Activated CD8-positive, alpha-beta T cell treated with anti-CD3 and anti-CD28 coated beads for 36 hours (primary cell): ENCODE measurements around the gene FGF14. TPM values are rescaled to one million over a fixed set of nuclear protein-coding genes. Genes with fewer than 3 reads are reported as not detected.

Experiments used
- ATAC-seq: fragments of 200-7000 bp; cut with Tn5 transposase; one replicate; pipeline ENCODE4 v1.10.0; 2021; ENCODE audit warnings: mild to moderate bottlenecking, moderate library complexity
- CTCF ChIA-PET: fragments of 350-600 bp; sonication (Branson Sonifier 250); formaldehyde crosslinking; loops from one replicate; lab custom pipeline; 2021; ENCODE audit warnings: antibody characterized with exemption; lab: Charles Lee
- POLR2A ChIA-PET: fragments of 350-600 bp; sonication (Branson Sonifier 250); formaldehyde crosslinking; loops from one replicate; lab custom pipeline; 2021; ENCODE audit warnings: antibody characterized with exemption; lab: Charles Lee
- DNase-seq: peaks from one replicate; pipeline ENCODE4 v3.0.0-alpha.2; 2020
- H3K27ac Mint-ChIP-seq: one replicate; pipeline ENCODE4 v1.8.0; 2021; ENCODE audit warnings: mild to moderate bottlenecking, mixed read lengths
- H3K27me3 Mint-ChIP-seq: one replicate; pipeline ENCODE4 v1.8.0; 2021; ENCODE audit warnings: mixed read lengths
- H3K36me3 Mint-ChIP-seq: one replicate; pipeline ENCODE4 v1.8.0; 2021; ENCODE audit warnings: low read depth, mixed read lengths
- H3K4me1 Mint-ChIP-seq: one replicate; pipeline ENCODE4 v1.8.0; 2021; ENCODE audit warnings: low read depth, mixed read lengths
- H3K4me3 Mint-ChIP-seq: one replicate; pipeline ENCODE4 v1.8.0; 2021; ENCODE audit warnings: mild to moderate bottlenecking, moderate library complexity, mixed read lengths
- H3K9me3 Mint-ChIP-seq: one replicate; pipeline ENCODE4 v1.8.0; 2021; ENCODE audit warnings: mixed read lengths
- CTCF ChIP-seq: fragments of 200-600 bp; IDR thresholded peaks from one replicate; pipeline ENCODE4 v1.8.0; 2022; ENCODE audit warnings: antibody characterized with exemption, mild to moderate bottlenecking
- intact Hi-C: fragments of 100-400 bp; cut with micrococcal nuclease; formaldehyde crosslinking; loops from one replicate; pipeline ENCODE4 v1.10.0; 2022
- total RNA-seq, 2 experiments: library from RNA; stranded (reverse); gene quantifications; one replicate each; pipeline ENCODE4 v1.2.3, GENCODE V29; 2021

FGF14 gene
- total RNA-seq, 2 experiments from 2014 or later: not detected

GRCh38 chr13:101941095-101941783, 460.6 kb downstream of the FGF14 start:
- H3K27ac Mint-ChIP-seq: no peak overlapping the region
- H3K27me3 Mint-ChIP-seq: no peaks in the 10 kb centered on the region
- POLR2A ChIA-PET: interaction anchor here (0.6 kb wide), 1 partner anchor 225 kb away, joined by 3 read pairs; no protein-coding TSS in a partner anchor
- no peaks in the 10 kb centered on the region for H3K4me1 Mint-ChIP-seq
- ATAC-seq (no peak), DNase-seq (no peak)
- no peaks in the 10 kb centered on the region for H3K36me3 Mint-ChIP-seq
- no peak for TF ChIP-seq CTCF
- no peak overlapping the region for H3K4me3 Mint-ChIP-seq
- H3K9me3 Mint-ChIP-seq: no peaks in the 10 kb centered on the region
- CTCF ChIA-PET: interaction anchor here (0.8 to 1.1 kb wide), 3 partner anchors 16 to 796 kb away, joined by 3 to 4 read pairs (median 3); no protein-coding TSS in a partner anchor
- intact Hi-C loops: loop anchor here (10.0 kb wide), 1 partner anchor 614 kb away; no protein-coding TSS in a partner anchor

- H3K36me3 Mint-ChIP-seq: no peaks in the 10 kb centered on the region
- CTCF ChIA-PET: no interaction called here
- ATAC-seq (no peak), DNase-seq (no peak)
- intact Hi-C loops: no loop called here
- no peaks in the 10 kb centered on the region for H3K4me1 Mint-ChIP-seq
- no peak overlapping the region for H3K27ac Mint-ChIP-seq
- H3K27me3 Mint-ChIP-seq: no peaks in the 10 kb centered on the region
- no peak overlapping the region for H3K4me3 Mint-ChIP-seq
- no peaks in the 10 kb centered on the region for H3K9me3 Mint-ChIP-seq
- no peak for TF ChIP-seq CTCF
- POLR2A ChIA-PET: interaction anchor here (0.6 kb wide), 1 partner anchor 16 kb away, joined by 4 read pairs; no protein-coding TSS in a partner anchor
Measured at GRCh38 chr13:101939370-101939769, 462.5 kb downstream of the FGF14 start.

GRCh38 chr13:101935828-101936227, 466.0 kb downstream of the FGF14 start:
- H3K27ac Mint-ChIP-seq: no peak overlapping the region
- DNase-seq (no peak), ATAC-seq (no peak)
- intact Hi-C loops: no loop called here
- H3K4me1 Mint-ChIP-seq: no peaks in the 10 kb centered on the region
- no peak for TF ChIP-seq CTCF
- POLR2A ChIA-PET: no interaction called here
- H3K36me3 Mint-ChIP-seq: no peaks in the 10 kb centered on the region
- CTCF ChIA-PET: no interaction called here
- no peaks in the 10 kb centered on the region for H3K27me3 Mint-ChIP-seq
- no peaks in the 10 kb centered on the region for H3K9me3 Mint-ChIP-seq
- no peak overlapping the region for H3K4me3 Mint-ChIP-seq

GRCh38 chr13:101931186-101931585, 470.7 kb downstream of the FGF14 start:
- Mint-ChIP-seq H3K27me3 (no peaks in the 10 kb centered on the region), H3K4me1 (no peaks in the 10 kb centered on the region), H3K9me3 (no peaks in the 10 kb centered on the region), H3K27ac (no peak overlapping the region), H3K4me3 (no peak overlapping the region), H3K36me3 (no peaks in the 10 kb centered on the region)
- DNase-seq (no peak), ATAC-seq (no peak)
- ChIA-PET CTCF (no interaction called here), POLR2A (no interaction called here)
- intact Hi-C loops: no loop called here
- no peak for TF ChIP-seq CTCF

- DNase-seq (no peak), ATAC-seq (no peak)
- Mint-ChIP-seq H3K27ac (no peak overlapping the region), H3K4me3 (no peak overlapping the region), H3K4me1 (no peaks in the 10 kb centered on the region), H3K27me3 (no peaks in the 10 kb centered on the region), H3K36me3 (no peaks in the 10 kb centered on the region), H3K9me3 (no peaks in the 10 kb centered on the region)
- intact Hi-C loops: no loop called here
- POLR2A ChIA-PET: no interaction called here
- CTCF ChIA-PET: no interaction called here
- no peak for TF ChIP-seq CTCF
Measured at GRCh38 chr13:101930331-101930730, 471.5 kb downstream of the FGF14 start.
